GM12891 (cell line): ENCODE results near the gene ZNF580.

ENCODE experiments used
- DNase-seq: peaks from one replicate; pipeline ENCODE4 v3.0.0; 2011; ENCODE audit warnings: low spot score; ENCODE audit not compliant: insufficient read length
- FAIRE-seq: peaks from 2 replicates; lab custom pipeline; 2011; peaks lifted over from hg19 to GRCh38; lab: Jason Lieb, UNC
- PAX5 ChIP-seq: IDR thresholded peaks from 2 replicates; pipeline ENCODE4 v1.6.1; 2011; ENCODE audit warnings: low read length, moderate library complexity, mild to moderate bottlenecking; ENCODE audit not compliant: insufficient read depth, severe bottlenecking
- POLR2A ChIP-seq: IDR thresholded peaks from 2 replicates; pipeline ENCODE4 v1.6.1; 2011; ENCODE audit warnings: low read depth, low read length, control low read depth
- POLR2AphosphoS5 ChIP-seq: IDR thresholded peaks from 2 replicates; pipeline ENCODE4 v1.6.1; 2011; ENCODE audit warnings: low read depth, low read length, control low read depth
- POU2F2 ChIP-seq: IDR thresholded peaks from 2 replicates; pipeline ENCODE4 v1.6.1; 2011; ENCODE audit warnings: low read depth, mild to moderate bottlenecking, control low read depth, low read length, moderate library complexity
- SPI1 ChIP-seq: IDR thresholded peaks from 2 replicates; pipeline ENCODE4 v1.6.1; 2011; ENCODE audit warnings: low read depth, low read length, control low read depth
- TAF1 ChIP-seq: IDR thresholded peaks from 2 replicates; pipeline ENCODE4 v1.6.1; 2011; ENCODE audit warnings: low read depth, low read length, control low read depth

Gene ZNF580

DNA sequence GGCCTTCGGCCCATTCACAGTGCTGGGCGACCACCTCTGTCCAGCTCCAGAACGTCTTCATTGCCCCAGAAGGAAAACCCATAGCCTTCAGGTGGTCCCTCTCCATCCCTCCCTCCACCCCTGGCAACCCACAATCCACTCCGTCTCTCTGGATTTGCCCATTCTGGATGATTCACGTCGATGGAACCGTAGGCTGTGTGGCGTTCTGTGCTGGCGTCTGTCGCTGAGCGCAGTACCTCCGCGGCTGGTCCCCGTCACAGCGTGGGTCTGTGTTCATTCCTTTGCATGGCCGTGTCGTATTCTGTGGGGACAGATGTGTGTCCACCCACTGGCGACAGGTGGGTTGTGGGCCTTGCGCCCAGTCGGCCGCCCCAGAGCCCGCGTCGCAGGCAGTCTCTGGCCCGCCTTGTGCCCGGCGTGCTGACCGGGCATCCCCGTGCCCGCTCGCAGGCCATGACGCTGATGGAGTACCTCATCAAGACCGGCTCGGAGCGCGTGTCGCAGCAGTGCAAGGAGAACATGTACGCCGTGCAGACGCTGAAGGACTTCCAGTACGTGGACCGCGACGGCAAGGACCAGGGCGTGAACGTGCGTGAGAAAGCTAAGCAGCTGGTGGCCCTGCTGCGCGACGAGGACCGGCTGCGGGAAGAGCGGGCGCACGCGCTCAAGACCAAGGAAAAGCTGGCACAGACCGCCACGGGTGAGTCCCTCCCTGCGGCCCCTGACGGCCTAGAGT lies 44.3 kb downstream of the ZNF580 start:
- DNase-seq (no peak), FAIRE-seq (no peak)
- TF ChIP-seq PAX5 (no peak), POU2F2 (no peak)

DNA sequence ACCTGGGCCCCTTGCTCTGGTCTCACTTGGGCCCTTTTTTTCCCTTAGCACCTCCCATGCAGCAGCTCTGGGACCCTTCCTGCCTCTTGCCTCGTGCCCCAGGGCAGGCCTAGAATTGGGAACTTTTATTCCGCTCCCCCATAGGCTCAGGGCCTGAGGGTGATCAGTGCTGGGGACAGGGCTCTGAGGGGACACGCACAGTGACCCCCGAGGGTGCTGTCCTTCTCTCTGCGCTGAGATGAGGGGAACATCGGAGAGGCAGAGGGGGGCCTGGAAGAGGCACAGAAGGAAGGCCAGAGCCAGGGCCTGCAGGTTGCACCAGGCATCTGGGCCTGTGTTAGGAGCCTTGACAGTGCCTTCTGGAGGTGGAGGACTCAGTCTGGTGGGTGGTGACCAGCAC lies 45.0 kb downstream of the ZNF580 start:
- DNase-seq, result no peak
- TF ChIP-seq POLR2A, result no peak
- no peak for TF ChIP-seq POLR2AphosphoS5
- TF ChIP-seq POU2F2, result no peak
- no peak for TF ChIP-seq PAX5
- FAIRE-seq, result no peak

DNA sequence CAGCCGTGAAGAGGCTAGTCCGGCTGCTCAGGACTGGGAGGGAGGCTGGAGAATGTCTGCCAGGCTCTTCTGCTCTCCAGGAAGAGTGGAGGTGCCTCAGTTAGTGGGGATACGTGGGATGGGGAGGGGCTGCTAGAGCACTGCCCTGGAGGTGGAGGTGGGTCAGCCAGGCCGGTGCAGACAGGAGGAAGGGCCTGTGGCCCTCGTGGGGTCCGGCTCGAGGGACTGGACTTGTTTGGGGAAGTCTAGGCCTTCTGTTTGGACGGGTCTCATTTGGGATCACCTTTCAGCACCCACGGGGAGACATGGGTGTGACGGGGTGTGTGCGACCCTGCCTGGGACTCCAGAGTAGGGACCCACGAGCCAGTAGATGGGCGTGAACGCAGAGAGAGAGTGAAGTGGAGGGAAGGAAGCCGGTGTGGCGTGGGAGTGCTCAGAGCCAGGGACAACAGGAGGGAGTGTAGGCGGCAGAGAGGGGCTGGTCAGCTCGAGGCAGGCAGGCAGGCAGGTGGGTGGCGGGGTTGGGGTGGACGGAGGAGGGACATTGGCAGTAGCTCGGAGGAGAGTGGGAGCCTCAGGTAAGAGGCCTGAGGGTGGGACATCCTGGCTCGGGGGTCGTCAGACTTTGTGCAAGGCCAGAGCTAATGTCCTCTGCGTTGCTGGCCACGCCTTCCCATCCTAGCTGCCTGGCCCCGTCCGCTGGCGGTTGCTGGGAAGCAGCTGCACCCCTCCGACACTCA lies 45.7 kb downstream of the ZNF580 start:
- DNase-seq (no peak), FAIRE-seq (no peak)
- TF ChIP-seq TAF1 (no peak), POU2F2 (no peak), PAX5 (no peak), SPI1 (no peak), POLR2A (no peak), POLR2AphosphoS5 (no peak)

DNA sequence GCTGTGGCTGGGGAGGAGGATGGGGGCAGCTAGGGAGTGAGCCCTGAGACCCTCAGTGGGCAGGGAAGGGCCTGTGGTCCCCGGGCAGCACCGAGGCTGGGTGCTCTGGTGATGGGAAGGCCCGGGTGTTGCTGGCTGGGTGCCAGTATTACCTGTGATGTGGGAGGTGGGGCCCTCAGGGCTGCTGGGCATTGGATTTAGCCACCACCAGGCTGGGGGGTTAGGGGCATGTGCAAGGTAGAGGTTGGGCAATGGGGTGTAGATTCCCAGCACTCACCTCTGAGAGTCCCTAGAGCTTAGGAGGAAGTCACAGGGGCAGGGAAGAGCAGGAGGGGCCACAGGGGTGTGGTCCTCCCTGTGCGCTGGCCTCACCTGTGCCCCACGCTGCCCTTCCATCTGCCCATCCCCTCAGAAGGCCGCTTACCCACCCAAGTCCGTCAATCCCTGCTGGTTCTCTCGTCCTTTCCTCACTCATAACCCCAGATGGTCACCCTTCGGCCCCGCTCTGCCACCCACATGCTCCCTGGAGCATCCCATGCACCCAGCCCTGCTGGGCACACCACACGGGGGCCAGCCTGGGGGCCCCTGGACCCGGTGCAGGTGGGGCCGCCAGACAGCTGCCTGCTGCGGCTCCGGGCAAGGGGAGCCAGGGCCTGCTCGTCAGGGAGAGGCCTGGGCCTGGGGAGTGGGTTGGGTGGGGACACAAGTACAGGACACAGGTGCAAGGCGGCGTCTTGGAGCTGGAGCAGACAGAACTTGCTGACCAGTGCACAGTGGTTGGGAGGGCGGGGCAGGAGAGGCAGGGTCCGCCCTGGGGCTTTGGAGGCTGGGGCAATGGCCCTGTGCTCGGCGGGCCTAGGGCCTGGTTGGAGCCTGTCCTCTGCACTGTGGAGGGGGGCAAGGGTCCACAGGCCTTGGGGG lies 46.7 kb downstream of the ZNF580 start:
- no peak for DNase-seq
- no peak for TF ChIP-seq POLR2AphosphoS5
- no peak for TF ChIP-seq PAX5
- TF ChIP-seq POLR2A, result no peak
- no peak for TF ChIP-seq SPI1
- no peak for TF ChIP-seq TAF1
- FAIRE-seq, result no peak

DNA sequence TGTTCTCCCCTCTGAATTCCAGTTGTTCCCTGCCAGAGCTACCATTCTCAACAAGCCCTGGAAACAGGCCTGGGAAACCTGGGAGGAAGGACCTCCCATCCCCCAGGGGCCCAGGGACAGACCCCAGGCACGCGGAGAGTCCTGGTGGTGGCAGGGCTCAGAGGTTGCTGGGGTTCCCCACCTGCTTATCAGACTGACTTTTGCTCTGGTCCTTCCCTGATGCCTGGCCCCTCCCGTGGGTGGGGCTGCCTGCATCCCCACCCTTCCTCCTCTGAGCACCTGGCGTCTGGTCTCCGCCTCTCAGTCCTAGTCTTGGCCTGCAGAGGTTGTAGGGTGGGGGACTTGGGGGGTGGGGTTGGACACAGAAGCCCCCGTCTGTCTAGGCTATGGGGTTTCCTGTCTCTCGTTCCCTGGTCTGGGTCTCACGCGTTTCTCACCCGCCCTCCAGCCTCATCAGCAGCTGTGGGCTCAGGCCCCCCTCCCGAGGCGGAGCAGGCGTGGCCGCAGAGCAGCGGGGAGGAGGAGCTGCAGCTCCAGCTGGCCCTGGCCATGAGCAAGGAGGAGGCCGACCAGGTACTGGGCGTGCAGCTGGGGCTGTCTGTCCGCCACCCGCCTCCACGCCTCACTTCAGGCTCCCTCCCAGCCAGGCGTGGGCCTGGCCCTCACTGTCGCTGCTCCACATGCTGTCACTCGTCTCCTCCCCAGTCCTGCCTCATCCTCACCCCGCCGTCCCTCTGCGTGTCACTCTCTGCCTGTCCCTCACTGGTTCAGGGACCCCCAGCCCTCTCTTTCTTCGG lies 47.8 kb downstream of the ZNF580 start:
- DNase-seq, result no peak
- TF ChIP-seq POLR2A (no peak), PAX5 (no peak), POU2F2 (no peak), TAF1 (no peak), SPI1 (no peak), POLR2AphosphoS5 (no peak)
- peak; percentile 57 for FAIRE-seq

DNA sequence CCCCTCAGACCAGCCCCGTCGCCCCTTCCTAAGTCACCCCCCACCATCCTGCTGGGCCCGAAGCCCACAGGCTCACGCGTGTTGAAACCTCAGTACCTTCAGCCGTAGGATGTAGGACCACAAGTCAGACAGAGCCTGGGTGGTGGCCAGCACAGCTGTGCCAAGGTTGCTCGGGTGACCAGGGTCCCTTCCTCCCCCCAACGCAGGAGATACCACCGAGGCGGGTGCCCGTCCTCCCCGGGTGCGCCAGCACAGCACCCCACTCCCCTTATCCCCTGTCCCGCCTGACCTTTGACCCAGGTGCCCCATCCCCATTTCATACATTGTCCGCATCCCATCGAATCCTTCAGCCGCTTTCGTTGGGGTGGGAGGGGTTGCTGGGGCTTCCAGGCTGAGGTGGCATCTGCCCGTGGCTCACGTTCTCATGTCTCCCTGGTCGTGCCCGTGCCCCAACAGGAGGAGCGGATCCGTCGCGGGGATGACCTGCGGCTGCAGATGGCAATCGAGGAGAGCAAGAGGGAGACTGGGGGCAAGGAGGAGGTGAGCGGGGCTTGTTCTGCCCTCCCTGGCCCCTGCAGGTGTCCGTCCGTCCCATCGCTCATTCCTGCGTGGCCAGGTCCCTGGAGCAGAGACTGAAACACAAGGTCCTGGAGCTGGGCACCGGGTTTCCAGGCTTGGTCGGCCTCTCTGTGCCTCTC lies 48.8 kb downstream of the ZNF580 start:
- TF ChIP-seq POLR2A, result no peak
- TF ChIP-seq PAX5, result no peak
- no peak for TF ChIP-seq POLR2AphosphoS5
- TF ChIP-seq SPI1, result no peak
- TF ChIP-seq POU2F2, result no peak
- no peak for TF ChIP-seq TAF1
- DNase-seq (no peak), FAIRE-seq (no peak)

DNA sequence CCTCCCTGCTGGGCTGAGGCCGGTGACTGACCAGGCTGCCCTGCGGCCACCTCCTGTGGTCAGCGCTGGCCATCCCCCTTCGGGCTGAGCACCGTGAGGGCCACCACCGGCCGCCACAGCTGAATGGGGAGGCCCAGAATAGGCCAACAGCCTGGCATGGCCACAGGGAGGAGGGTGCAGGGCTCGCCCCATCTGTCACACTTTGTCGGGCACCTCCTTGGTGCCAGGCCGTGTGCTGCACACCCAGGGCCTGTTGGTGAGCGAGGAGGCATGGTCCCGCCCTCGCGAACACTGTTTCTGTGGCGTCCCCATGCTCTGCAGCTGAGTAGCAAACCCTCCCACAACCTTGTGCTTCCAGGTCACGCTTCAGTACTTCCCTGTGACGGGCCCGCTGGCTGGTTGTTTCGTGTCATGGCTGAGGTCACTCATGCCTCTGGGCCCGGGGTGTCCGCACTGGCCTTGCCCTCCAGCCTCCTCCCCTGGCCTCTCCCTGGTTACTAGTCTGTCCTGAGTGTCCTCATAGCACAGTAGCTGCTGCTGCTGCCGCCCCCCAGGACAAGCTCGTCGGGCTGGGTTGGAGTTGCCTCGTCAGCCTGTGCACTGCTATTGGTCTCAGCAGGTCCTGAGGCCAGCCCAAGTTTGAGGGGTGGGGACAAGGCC lies 49.4 kb downstream of the ZNF580 start:
- FAIRE-seq (no peak), DNase-seq (no peak)
- TF ChIP-seq POU2F2 (no peak), POLR2A (no peak), TAF1 (no peak), SPI1 (no peak), POLR2AphosphoS5 (no peak), PAX5 (no peak)

DNA sequence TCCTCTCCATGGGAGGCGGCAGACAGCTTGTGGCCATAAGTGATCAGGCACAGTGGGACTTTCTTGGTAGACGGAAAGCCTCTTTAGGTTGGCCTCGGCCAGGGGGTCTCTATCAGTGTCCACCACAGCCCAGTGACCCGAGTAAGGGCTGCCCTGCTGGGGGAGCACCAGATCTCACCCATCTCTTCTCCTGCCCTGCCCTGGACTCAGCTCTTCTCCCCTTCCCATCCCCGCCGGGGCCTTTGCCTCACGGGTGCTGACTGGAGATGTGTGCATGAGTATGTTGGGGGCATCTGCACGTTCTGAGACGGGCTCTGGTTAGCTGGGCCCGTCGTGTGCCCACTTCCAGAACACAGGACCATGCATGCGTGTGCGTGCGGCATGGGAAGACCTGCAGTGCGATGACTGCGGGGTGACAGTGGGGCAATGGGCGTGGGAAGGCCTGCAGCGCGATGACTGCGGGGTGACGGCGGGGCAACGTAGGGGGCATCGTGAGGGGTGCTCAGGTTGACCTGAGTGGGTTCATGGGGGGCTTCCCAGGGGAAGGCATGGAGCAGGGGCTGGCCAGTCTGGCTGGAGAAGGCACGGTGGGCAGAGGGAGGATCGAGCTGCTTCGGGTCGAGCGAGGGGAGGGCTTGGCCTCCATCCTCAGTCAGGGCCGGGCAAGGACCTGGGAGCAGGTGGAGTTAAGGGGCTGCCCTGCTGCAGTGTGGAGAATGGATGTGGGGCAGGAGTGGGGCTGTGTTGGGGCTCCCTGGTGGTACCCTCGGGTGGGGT lies 50.2 kb downstream of the ZNF580 start:
- FAIRE-seq, result no peak
- DNase-seq, result no peak
- TF ChIP-seq POLR2A (no peak), POLR2AphosphoS5 (no peak), POU2F2 (no peak), SPI1 (no peak), PAX5 (no peak), TAF1 (no peak)
